WTC11 (cell line): ENCODE results near the gene PSMB10.

Experiments used
- CTCF ChIP-seq: fragments of 200-600 bp; IDR thresholded peaks from 2 replicates; pipeline ENCODE4 v1.8.0; 2022; ENCODE audit warnings: antibody characterized with exemption
- ETV6 ChIP-seq: sonication (generic); formaldehyde crosslinking; IDR thresholded peaks from 2 replicates; pipeline ENCODE4 v1.8.1; 2022; ENCODE audit warnings: mild to moderate bottlenecking, missing genetic modification reagents
- ZNF138 ChIP-seq: sonication (generic); formaldehyde crosslinking; conservative IDR thresholded peaks from 2 replicates; pipeline ENCODE4 v1.8.1; 2022; ENCODE audit warnings: mild to moderate bottlenecking, moderate library complexity, missing genetic modification reagents
- ZNF512 ChIP-seq: sonication (generic); formaldehyde crosslinking; IDR thresholded peaks from 2 replicates; pipeline ENCODE4 v1.8.1; 2022; ENCODE audit warnings: missing genetic modification reagents, borderline replicate concordance

DNA sequence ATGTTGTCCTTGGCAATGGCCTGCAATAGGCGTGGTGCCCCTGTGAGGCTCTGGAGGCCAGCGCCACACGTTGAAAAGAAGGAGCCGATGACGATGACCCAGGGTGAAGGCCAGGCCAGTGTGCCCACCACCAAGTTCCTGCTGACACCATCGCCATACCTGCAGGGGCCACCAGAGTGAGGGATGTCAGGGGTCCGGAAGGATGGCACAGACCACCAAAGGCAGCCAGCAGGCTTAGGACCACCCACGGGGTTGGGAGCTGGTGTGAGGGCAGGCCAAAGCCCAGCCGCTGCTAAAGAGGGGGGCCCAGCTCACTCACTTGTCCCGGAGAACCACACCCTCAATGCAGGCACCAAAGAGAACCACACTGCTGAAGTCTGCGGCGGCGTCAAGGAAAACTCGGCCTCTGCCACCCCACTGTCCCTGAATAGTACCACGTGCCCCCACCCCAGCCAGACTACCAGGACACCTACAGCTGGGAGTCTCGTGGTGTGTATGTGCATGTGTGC, 13.7 kb upstream of the PSMB10 start:
- TF ChIP-seq CTCF (no peak), ZNF512 (CRISPR knock-in tag) (no peak), ZNF138 (no peak), ETV6 (CRISPR knock-in tag) (no peak)
